SK-N-SH (cell line): Measurements from ENCODE around the gene CABP1. TPM values are rescaled to one million over a fixed set of nuclear protein-coding genes. Genes with fewer than 3 reads are reported as not detected.
A peak's percentile ranks its signal among the peaks of the same experiment; 100 is the strongest.

Source experiments
- CTCF ChIA-PET: fragments of 300-600, 350-600 bp; formaldehyde crosslinking; extraction: SDS; loops from one replicate; lab custom pipeline; 2021; lab: Yijun Ruan, JAX
- POLR2A ChIA-PET: fragments of 350-600 bp; sonication (Branson Sonifier 250); formaldehyde crosslinking; extraction: SDS; loops from one replicate; lab custom pipeline; 2020; ENCODE audit warnings: antibody characterized with exemption, inconsistent platforms; lab: Yijun Ruan, JAX
- DNase-seq: peaks from one replicate; pipeline ENCODE4 v3.0.0; 2012
- H2AFZ ChIP-seq: fragments of 200-600 bp; sonication (generic); 2 replicates; pipeline ENCODE4 v1.8.1; 2016; ENCODE audit warnings: antibody characterized with exemption, mild to moderate bottlenecking, low read depth
- H3F3A ChIP-seq: fragments of 200-600 bp; sonication (generic); replicated peaks from 2 replicates; pipeline ENCODE3; 2016; ENCODE audit warnings: antibody characterized with exemption, mild to moderate bottlenecking; ENCODE audit not compliant: insufficient read depth
- H3K27ac ChIP-seq, 2 experiments: fragments of 200-500 bp in 1 of 2; fragments of 200-600 bp in 1 of 2; sonication (Bioruptor generic) in 1 of 2; sonication (generic), shearing (Covaris generic) in 1 of 2; 2 replicates each; pipeline versions ENCODE4 v1.5.1 to v1.6.1; 2014 to 2016; ENCODE audit warnings: low read depth in 2 of 2, inconsistent platforms in 1 of 2, low read length in 1 of 2, mild to moderate bottlenecking in 1 of 2, mixed read lengths in 1 of 2
- H3K27me3 ChIP-seq: fragments of 200-600 bp; sonication (generic), shearing (Covaris generic); 2 replicates; pipeline ENCODE4 v1.6.1; 2016; ENCODE audit warnings: mixed run types; ENCODE audit not compliant: insufficient read depth
- H3K36me3 ChIP-seq, 2 experiments: fragments of 200-500 bp in 1 of 2; fragments of 200-600 bp in 1 of 2; sonication (Bioruptor generic) in 1 of 2; sonication (generic) in 1 of 2; replicated peaks in 1 of 2; 2 replicates each; pipeline versions ENCODE3 to v1.5.1; 2014 to 2016; ENCODE audit warnings: low read length in 1 of 2, mild to moderate bottlenecking in 1 of 2; ENCODE audit not compliant: insufficient read depth in 2 of 2, control insufficient read depth in 1 of 2
- H3K4me1 ChIP-seq, 2 experiments: fragments of 200-500 bp in 1 of 2; fragments of 200-600 bp in 1 of 2; sonication (Bioruptor generic) in 1 of 2; sonication (generic), shearing (Covaris generic) in 1 of 2; 2 replicates each; pipeline versions ENCODE4 v1.5.1 to v1.6.1; 2014 to 2016; ENCODE audit warnings: low read depth in 1 of 2, low read length in 1 of 2, mixed run types in 1 of 2; ENCODE audit not compliant: insufficient read depth in 2 of 2, control insufficient read depth in 1 of 2
- H3K4me2 ChIP-seq: fragments of 200-600 bp; sonication (generic), shearing (Covaris generic); 2 replicates; pipeline ENCODE4 v1.6.1; 2017; ENCODE audit warnings: mixed run types
- H3K4me3 ChIP-seq, 2 experiments: fragments of 200-500 bp in 1 of 2; fragments of 200-600 bp in 1 of 2; sonication (Bioruptor generic) in 1 of 2; sonication (generic), shearing (Covaris generic) in 1 of 2; 2 replicates each; pipeline versions ENCODE4 v1.5.1 to v1.8.1; 2014 to 2016; ENCODE audit warnings: low read depth in 2 of 2, inconsistent platforms in 1 of 2, low read length in 1 of 2, mild to moderate bottlenecking in 1 of 2, mixed read lengths in 1 of 2, moderate library complexity in 1 of 2
- H3K79me2 ChIP-seq: fragments of 200-600 bp; sonication (generic); 2 replicates; pipeline ENCODE4 v1.8.1; 2017; ENCODE audit warnings: mild to moderate bottlenecking; ENCODE audit not compliant: insufficient read depth
- H3K9ac ChIP-seq: fragments of 200-600 bp; sonication (generic); 2 replicates; pipeline ENCODE4 v1.6.1; 2017; ENCODE audit warnings: mixed run types
- H3K9me2 ChIP-seq: fragments of 200-600 bp; sonication (generic); 2 replicates; pipeline ENCODE4 v1.6.1; 2017; ENCODE audit warnings: mixed run types
- H3K9me3 ChIP-seq: fragments of 200-600 bp; sonication (generic); 2 replicates; pipeline ENCODE4 v1.6.1; 2017; ENCODE audit warnings: mixed run types, mild to moderate bottlenecking, moderate library complexity
- H4K20me1 ChIP-seq: fragments of 200-600 bp; sonication (generic); 2 replicates; pipeline ENCODE4 v1.6.1; 2017; ENCODE audit warnings: mild to moderate bottlenecking, mixed run types; ENCODE audit not compliant: insufficient read depth
- ELF1 ChIP-seq: IDR thresholded peaks from 2 replicates; pipeline ENCODE4 v1.4.0; 2012
- EP300 ChIP-seq, 2 experiments: IDR thresholded peaks; 2 replicates each; pipeline versions ENCODE4 v1.4.0 to v1.6.1; 2012; ENCODE audit warnings: borderline replicate concordance in 1 of 2, low read depth in 1 of 2, low read length in 1 of 2
- EZH2phosphoT487 ChIP-seq: fragments of 200-600 bp; sonication (generic); IDR thresholded peaks from 2 replicates; pipeline ENCODE4 v1.6.1; 2017; ENCODE audit warnings: low read depth, mixed run types, mild to moderate bottlenecking, antibody characterized with exemption, moderate library complexity, borderline replicate concordance
- FOXJ3 ChIP-seq: sonication (generic); formaldehyde crosslinking; IDR thresholded peaks from 2 replicates; pipeline ENCODE4 v1.5.1; 2020; ENCODE audit warnings: mild to moderate bottlenecking, missing genetic modification reagents
- GABPA ChIP-seq: IDR thresholded peaks from 2 replicates; pipeline ENCODE4 v1.4.0; 2012; ENCODE audit warnings: low read depth, mild to moderate bottlenecking
- IRF3 ChIP-seq: fragments of 150-350 bp; IDR thresholded peaks from 2 replicates; pipeline ENCODE4 v1.6.1; 2016; ENCODE audit warnings: mild to moderate bottlenecking, low read depth, low read length
- JUND ChIP-seq: IDR thresholded peaks from 2 replicates; pipeline ENCODE4 v1.4.0; 2012
- MEF2A ChIP-seq: IDR thresholded peaks from 2 replicates; pipeline ENCODE4 v1.4.0; 2012; ENCODE audit warnings: low read depth, borderline replicate concordance
- MXI1 ChIP-seq: IDR thresholded peaks from 2 replicates; pipeline ENCODE4 v1.6.1; 2012; ENCODE audit warnings: mild to moderate bottlenecking, low read depth, low read length, improper control_type of control experiment
- NFIC ChIP-seq: IDR thresholded peaks from 2 replicates; pipeline ENCODE4 v1.4.0; 2012; ENCODE audit warnings: borderline replicate concordance
- NRF1 ChIP-seq: IDR thresholded peaks from 2 replicates; pipeline ENCODE4 v1.6.1; 2012; ENCODE audit warnings: low read depth, mild to moderate bottlenecking, low read length
- POLR2AphosphoS5 ChIP-seq: IDR thresholded peaks from 2 replicates; pipeline ENCODE4 v1.6.1; 2012; ENCODE audit warnings: low read depth, low read length
- RCOR1 ChIP-seq: fragments of 150-350 bp; IDR thresholded peaks from 2 replicates; pipeline ENCODE4 v1.6.1; 2017; ENCODE audit warnings: antibody characterized with exemption, low read length
- RFX5 ChIP-seq: IDR thresholded peaks from 2 replicates; pipeline ENCODE4 v1.6.1; 2012; ENCODE audit warnings: mild to moderate bottlenecking, improper control_type of control experiment, low read length
- TCF12 ChIP-seq: IDR thresholded peaks from 2 replicates; pipeline ENCODE4 v1.4.0; 2012
- TEAD4 ChIP-seq: IDR thresholded peaks from 2 replicates; pipeline ENCODE4 v1.4.0; 2012; ENCODE audit warnings: mild to moderate bottlenecking, borderline replicate concordance; ENCODE audit not compliant: insufficient read depth
- USF2 ChIP-seq: fragments of 150-350 bp; IDR thresholded peaks from 2 replicates; pipeline ENCODE4 v1.6.1; 2017; ENCODE audit warnings: antibody characterized with exemption, low read length, low read depth, borderline replicate concordance
- ZBTB33 ChIP-seq: IDR thresholded peaks from 2 replicates; pipeline ENCODE4 v1.4.0; 2012; ENCODE audit warnings: low read depth, borderline replicate concordance
- WGBS: methylation state at CpG from one replicate; pipeline ENCODE4 v1.1.6; 2017; ENCODE audit warnings: low lambda C conversion rate; 5-methylcytosine and 5-hydroxymethylcytosine counted together
- polyA plus RNA-seq, 3 experiments: library from polyadenylated mRNA; depleted of rRNA; stranded (reverse); fragments of >200 nt; gene quantifications; 2 replicates each; pipeline ENCODE4 v1.2.3, GENCODE V29; 2012
- TF ChIP-seq, protein P1 (sequence below): IDR thresholded peaks from 2 replicates; pipeline ENCODE4 v1.4.0; 2012; ENCODE audit warnings: low read depth
- TF ChIP-seq, protein P2 (sequence below): IDR thresholded peaks from 2 replicates; pipeline ENCODE4 v1.4.0; 2012; ENCODE audit warnings: low read depth, borderline replicate concordance

CABP1 gene
- polyA plus RNA-seq, 1 of the 3 experiments (the other 2 are of a cell fraction): 0.08 TPM

DNA sequence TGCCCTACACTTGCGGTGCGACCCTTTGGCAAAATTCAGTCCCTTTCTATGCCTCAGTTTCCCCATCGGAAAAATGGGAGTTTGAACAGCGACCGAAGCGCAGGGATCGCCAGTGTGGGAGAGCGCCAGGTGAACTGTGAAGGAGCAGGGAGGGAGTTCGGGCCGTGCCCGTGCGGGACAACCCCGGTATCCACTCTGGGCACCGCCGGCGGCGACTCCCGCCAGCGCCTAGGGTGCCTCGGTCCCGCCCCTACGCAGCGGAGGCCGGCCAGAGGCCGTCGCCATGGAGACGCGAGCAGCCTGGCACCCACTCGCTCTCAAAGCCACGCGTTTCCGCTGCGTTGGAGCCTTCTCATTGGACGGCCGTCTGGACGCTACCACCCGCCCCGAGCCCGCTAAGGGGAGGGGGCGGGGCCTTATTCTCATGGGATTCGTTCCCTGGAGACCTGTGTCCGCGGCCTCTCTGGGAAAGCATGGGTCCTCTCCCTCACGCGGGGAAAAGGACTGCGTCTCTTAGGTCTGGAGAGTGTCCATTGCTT, 45.8 kb downstream of the CABP1 start (continued):
- TF ChIP-seq FOXJ3 (CRISPR knock-in tag) (no peak), USF2 (no peak), EP300 (IDR thresholded peaks at IDR 0.05; ENCODE audit: borderline replicate concordance in 1 of 2, low read depth in 1 of 2, low read length in 1 of 2) (no peak), RCOR1 (no peak; the same call in 1 of the 2 replicates)
- TF ChIP-seq, protein P1, sequence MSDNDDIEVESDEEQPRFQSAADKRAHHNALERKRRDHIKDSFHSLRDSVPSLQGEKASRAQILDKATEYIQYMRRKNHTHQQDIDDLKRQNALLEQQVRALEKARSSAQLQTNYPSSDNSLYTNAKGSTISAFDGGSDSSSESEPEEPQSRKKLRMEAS: peak; percentile 9; the same call in 1 of the 2 replicates

GRCh38 chr12:120686690-120687577, 46.5 kb downstream of the CABP1 start, which contains the start of gene MLEC:
Gene MLEC (plus strand): TSS chr12:120687149. CDS start chr12:120687297, 148 bp downstream.
- Histone ChIP-seq H3K27ac (peak within 1 kb of the TSS; percentile 98 to 99), H3K4me3 (peak within 1 kb of the TSS; percentile 87 to 90), H4K20me1 (peaks cover 40% of the 10 kb centered on the region), H3F3A (peaks cover 4% of the 10 kb centered on the region), H3K9me3 (no peaks in the 10 kb centered on the region), H3K4me2 (peak within 1 kb of the TSS; percentile 81), H3K4me1 (peaks cover 4 to 19% of the 10 kb centered on the region in 2 experiments; a peak in 3 of 4 replicates), H2AFZ (peak within 1 kb of the TSS; percentile 94), H3K9me2 (no peaks in the 10 kb centered on the region), H3K36me3 (no peaks in the 10 kb centered on the region), H3K9ac (peak within 1 kb of the TSS; percentile 88), H3K79me2 (peaks cover 49% of the 10 kb centered on the region), H3K27me3 (no peaks in the 10 kb centered on the region)
- ChIA-PET CTCF (interaction anchor here (0.7 to 5.6 kb wide), 7 partner anchors 14 to 286 kb away, joined by 3 to 34 read pairs (median 3); no protein-coding TSS in a partner anchor), POLR2A (interaction anchor here (0.6 to 1.2 kb wide), 6 partner anchors 16 to 446 kb away, joined by 3 to 5 read pairs (median 3); partner anchors contain the start of genes P2RX7 and POP5)
- 2% methylated on average over 42 of the region's 84 CpGs for WGBS
- DNase-seq: peak; percentile 99
- TF ChIP-seq ZBTB33 (no peak), RFX5 (peak; percentile 82), TCF12 (peak; percentile 58), RCOR1 (peak; percentile 31; the same call in 1 of the 2 replicates), GABPA (peak; percentile 86), ELF1 (peak; percentile 94), MXI1 (peak; percentile 82), TEAD4 (no peak), JUND (no peak), EZH2phosphoT487 (no peak), IRF3 (peak; percentile 49; the same call in 1 of the 2 replicates), POLR2AphosphoS5 (peak; percentile 79), NRF1 (peak; percentile 38; the same call in 1 of the 2 replicates), MEF2A (no peak), NFIC (peak; percentile 21; the same call in 1 of the 2 replicates)
- TF ChIP-seq, protein P1: peak; percentile 24; the same call in 1 of the 2 replicates
- TF ChIP-seq, protein P2, sequence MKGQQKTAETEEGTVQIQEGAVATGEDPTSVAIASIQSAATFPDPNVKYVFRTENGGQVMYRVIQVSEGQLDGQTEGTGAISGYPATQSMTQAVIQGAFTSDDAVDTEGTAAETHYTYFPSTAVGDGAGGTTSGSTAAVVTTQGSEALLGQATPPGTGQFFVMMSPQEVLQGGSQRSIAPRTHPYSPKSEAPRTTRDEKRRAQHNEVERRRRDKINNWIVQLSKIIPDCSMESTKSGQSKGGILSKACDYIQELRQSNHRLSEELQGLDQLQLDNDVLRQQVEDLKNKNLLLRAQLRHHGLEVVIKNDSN: 0 out of 2 replicates have a peak, but pooled peaks have one; percentile 26
